Adrenal gland (tissue), 5 donors: ENCODE measurements around the gene HSP90AA1.
"Not testable (repeated sequence)": the region's sequence is repeated elsewhere in the genome, so short reads cannot be mapped to it uniquely, and the experiment has no call there.

Experiments used
- CTCF ChIP-seq, 6 experiments: fragments of 450-650 bp in 4 of 6; fragments of 200-600 bp in 2 of 6; sonication (generic) in 1 of 6; IDR thresholded peaks; 1 replicate in 5 of 6; 2 replicates in 1 of 6; pipeline versions ENCODE4 v1.5.1 to v1.8.0; 2016 to 2021; ENCODE audit warnings: antibody characterized with exemption in 6 of 6, mild to moderate bottlenecking in 2 of 6, moderate library complexity in 1 of 6
- POLR2A ChIP-seq, 2 donors: fragments of 450-650 bp; IDR thresholded peaks; one replicate each; pipeline ENCODE4 v1.6.1; 2017; ENCODE audit warnings: antibody characterized with exemption in 2 of 2, mild to moderate bottlenecking in 2 of 2, moderate library complexity in 1 of 2
- donor health status: DM: no; HTN: no; CAD: no.

GRCh38 chr14:102078361-102078791, 8.5 kb downstream of the HSP90AA1 start:
- TF ChIP-seq CTCF, POLR2A (IDR thresholded peaks at IDR 0.05): not testable (repeated sequence)
